Right lobe of liver (tissue), 6 donors: Measurements from ENCODE around the gene HDAC11. TPM values are rescaled to one million over a fixed set of nuclear protein-coding genes. Genes with fewer than 3 reads are reported as not detected.

Experiments used
- ATAC-seq, 4 donors: fragments of 200-7000 bp; cut with Tn5 transposase; one replicate each; pipeline ENCODE4 v1.9.1; 2020; ENCODE audit warnings: mild to moderate bottlenecking in 4 of 4, moderate library complexity in 4 of 4
- DNase-seq, 3 donors: peaks; one replicate each; pipeline ENCODE4 v3.0.0-alpha.2; 2020
- H3K27ac ChIP-seq, 3 donors: fragments of 200-600 bp; one replicate each; pipeline ENCODE4 v1.8.0; 2022
- H3K27me3 ChIP-seq, 2 donors: fragments of 200-600 bp; one replicate each; pipeline ENCODE4 v1.8.0; 2022
- H3K36me3 ChIP-seq, 4 donors: fragments of 200-600 bp; sonication (generic) in 1 of 4; one replicate each; pipeline versions ENCODE4 v1.5.1 to v1.8.0; 2017 to 2022; ENCODE audit warnings: control low read depth in 1 of 4
- H3K4me1 ChIP-seq, 4 donors: fragments of 200-600 bp; sonication (generic) in 1 of 4; one replicate each; pipeline versions ENCODE4 v1.5.1 to v1.8.0; 2017 to 2022; ENCODE audit warnings: control low read depth in 1 of 4
- H3K4me3 ChIP-seq, 3 donors: fragments of 200-600 bp; one replicate each; pipeline ENCODE4 v1.8.0; 2022
- H3K9me3 ChIP-seq, 4 donors: fragments of 200-600 bp; sonication (generic) in 1 of 4; one replicate each; pipeline versions ENCODE4 v1.5.1 to v1.8.0; 2017 to 2022; ENCODE audit warnings: control low read depth in 1 of 4
- CTCF ChIP-seq, 4 donors: fragments of 200-600 bp in 3 of 4; fragments of 450-650 bp in 1 of 4; IDR thresholded peaks; one replicate each; pipeline versions ENCODE4 v1.5.1 to v1.8.0; 2016 to 2022; ENCODE audit warnings: antibody characterized with exemption in 4 of 4, mild to moderate bottlenecking in 2 of 4
- POLR2A ChIP-seq: fragments of 450-650 bp; IDR thresholded peaks from one replicate; pipeline ENCODE4 v1.6.1; 2017; ENCODE audit warnings: antibody characterized with exemption, mild to moderate bottlenecking
- WGBS: methylation state at CpG from one replicate; pipeline ENCODE4 v1.1.6; 2018; ENCODE audit warnings: low coverage, low lambda C conversion rate; ENCODE audit not compliant: insufficient coverage; ENCODE audit errors: missing lambda C conversion rate; 5-methylcytosine and 5-hydroxymethylcytosine counted together
- intact Hi-C, 2 donors: fragments of 100-400 bp; cut with DNase I; formaldehyde crosslinking; loops; one replicate each; pipeline versions ENCODE4 v1.11.2 to v1.14.1; 2022
- total RNA-seq, 6 experiments: library from RNA; depleted of rRNA in 2 of 6; stranded (reverse); fragments of >200 nt in 2 of 6; fragmentation: NEBNext Ultra II Directional in 3 of 6; extraction: Animal tissue kit (Norgen Biotek cat#: 25700) in 3 of 6; gene quantifications; one replicate each; pipeline versions ENCODE4 v1.1.0 to v1.2.4, GENCODE V29; 2016 to 2023
- donor health status: DM: no; HTN: yes; CAD: no.
- donor health status: DM: no; HTN: no; CAD: no.
- donor health status: DM: no; HTN: no; CAD: no.
- donor health status: DM: no; HTN: yes; CAD: no.
- donor health status: DM: no; HTN: yes; CAD: no.

HDAC11 gene
- total RNA-seq, 6 experiments from 2014 or later, result 2.2 to 10.8 (median 5.0) TPM

GRCh38 chr3:13524979-13525669 is 45.0 kb downstream of the HDAC11 start:
- TF ChIP-seq POLR2A (no peak), CTCF (IDR thresholded peaks at IDR 0.05) (no peak)
- Histone ChIP-seq H3K36me3 (no peaks in the 10 kb centered on the region), H3K27ac (no peak overlapping the region), H3K27me3 (peaks cover 0 to 43% of the 10 kb centered on the region in 2 donors), H3K4me3 (no peak overlapping the region), H3K4me1 (peaks cover 0 to 13% (median 3%) of the 10 kb centered on the region in 4 donors), H3K9me3 (no peaks in the 10 kb centered on the region)
- ATAC-seq (peak in 2 of 4 donors; percentile 55 to 60), DNase-seq (peak in 1 of 3 donors; percentile 51)
- intact Hi-C loops, result no loop called here
- WGBS, result 46% methylated on average over 10 of the region's 10 CpGs

DNA sequence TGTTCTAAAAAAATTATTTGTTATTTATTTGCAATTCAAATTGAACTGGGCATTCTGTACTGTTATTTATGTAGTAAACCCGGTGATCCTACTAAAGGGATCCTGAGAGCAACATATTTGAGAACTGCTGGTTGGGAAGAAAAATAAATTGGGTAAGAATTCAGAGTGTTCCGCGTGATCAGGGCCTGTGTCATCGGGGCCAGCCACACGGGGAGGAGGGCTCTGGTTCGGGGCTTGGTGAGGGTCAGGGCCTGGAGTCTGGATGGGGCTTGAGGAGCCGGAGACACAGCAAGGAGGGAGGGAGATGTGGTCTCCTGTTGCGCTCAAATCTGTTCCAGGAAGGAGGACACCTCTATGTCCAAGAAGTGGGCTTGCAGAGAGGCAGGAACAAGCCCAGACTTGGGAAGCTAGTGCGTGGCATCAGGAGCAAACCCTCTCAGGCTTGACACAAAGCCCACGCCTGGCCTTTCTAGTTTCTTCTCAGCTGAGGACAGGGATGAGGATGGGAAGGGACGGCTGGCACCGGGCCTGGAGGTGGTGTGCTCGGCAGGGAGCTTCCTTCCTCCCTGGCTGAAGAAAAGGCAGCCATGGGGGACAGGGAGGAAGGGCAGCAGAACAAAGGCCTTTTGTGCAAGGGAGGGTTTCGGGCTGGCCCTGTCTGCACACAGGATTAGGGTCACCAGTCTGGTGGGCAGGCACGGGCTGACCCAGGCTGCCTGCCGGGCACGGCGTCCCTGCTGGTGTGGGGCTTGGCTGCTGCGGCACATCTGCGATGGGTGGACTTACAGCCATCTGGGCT is 45.9 kb downstream of the HDAC11 start:
- Histone ChIP-seq H3K36me3 (no peaks in the 10 kb centered on the region), H3K4me3 (no peak overlapping the region), H3K9me3 (no peaks in the 10 kb centered on the region), H3K27me3 (peaks cover 0 to 48% of the 10 kb centered on the region in 2 donors), H3K4me1 (peaks cover 0 to 13% (median 3%) of the 10 kb centered on the region in 4 donors), H3K27ac (no peak overlapping the region)
- intact Hi-C loops, result no loop called here
- ATAC-seq (no peak), DNase-seq (no peak)
- WGBS, result 54% methylated on average over 9 of the region's 20 CpGs
- TF ChIP-seq POLR2A (no peak), CTCF (IDR thresholded peaks at IDR 0.05) (no peak)

- no peaks in the 10 kb centered on the region for H3K9me3 ChIP-seq
- DNase-seq (no peak), ATAC-seq (no peak)
- 50% methylated on average over 1 of the region's 5 CpGs for WGBS
- H3K27me3 ChIP-seq, result peaks cover 0 to 42% of the 10 kb centered on the region in 2 donors
- TF ChIP-seq POLR2A (no peak), CTCF (IDR thresholded peaks at IDR 0.05) (no peak)
- H3K4me3 ChIP-seq, result no peak overlapping the region
- peaks cover 0 to 13% (median 3%) of the 10 kb centered on the region in 4 donors for H3K4me1 ChIP-seq
- intact Hi-C loops, result no loop called here
- H3K36me3 ChIP-seq, result no peaks in the 10 kb centered on the region
- no peak overlapping the region for H3K27ac ChIP-seq
Measured at GRCh38 chr3:13526626-13526949, 46.5 kb downstream of the HDAC11 start.

- H3K27ac ChIP-seq, result no peak overlapping the region
- intact Hi-C loops, result no loop called here
- H3K4me3 ChIP-seq, result no peak overlapping the region
- H3K9me3 ChIP-seq, result no peaks in the 10 kb centered on the region
- DNase-seq, result no peak
- H3K4me1 ChIP-seq, result peaks cover 0 to 13% (median 3%) of the 10 kb centered on the region in 4 donors
- peak in 1 of 4 donors; percentile 9 for TF ChIP-seq CTCF (IDR thresholded peaks at IDR 0.05)
- TF ChIP-seq POLR2A, result no peak
- WGBS, result 24% methylated on average over 4 of the region's 11 CpGs
- peaks cover 0 to 42% of the 10 kb centered on the region in 2 donors for H3K27me3 ChIP-seq
- ATAC-seq, result no peak
- H3K36me3 ChIP-seq, result no peaks in the 10 kb centered on the region
Measured at GRCh38 chr3:13528217-13528867, 48.2 kb downstream of the HDAC11 start.
